Frontal cortex (tissue), 4 donors: ENCODE measurements around the gene SLC38A9. TPM values are rescaled to one million over a fixed set of nuclear protein-coding genes. Genes with fewer than 3 reads are reported as not detected.
"Not testable (repeated sequence)": the region's sequence is repeated elsewhere in the genome, so short reads cannot be mapped to it uniquely, and the experiment has no call there.

Experiments
- DNase-seq, 2 donors: peaks; one replicate each; pipeline ENCODE4 v3.0.0; 2012; ENCODE audit warnings: low spot score in 2 of 2
- FAIRE-seq: peaks from 2 replicates; lab custom pipeline; 2012; peaks lifted over from hg19 to GRCh38; lab: Jason Lieb, UNC
- total RNA-seq: library from RNA; depleted of rRNA; stranded (reverse); fragments of >200 nt; gene quantifications from one replicate; pipeline ENCODE4 v1.2.3, GENCODE V29; 2014
- donor health status: control.
- donor health status: control.
- donor health status: control.

The SLC38A9 gene
- total RNA-seq, 1 donor from 2014 or later = 88.0 TPM

GRCh38 chr5:55620766-55621160, 91.4 kb downstream of the SLC38A9 start:
- DNase-seq = no peak
- FAIRE-seq = no peak

GRCh38 chr5:55620009-55620765, 91.9 kb downstream of the SLC38A9 start:
- FAIRE-seq (no peak), DNase-seq (no peak)

- FAIRE-seq (no peak), DNase-seq (no peak)
Measured at GRCh38 chr5:55618318-55618717, 93.8 kb downstream of the SLC38A9 start.

GRCh38 chr5:55613112-55613868, 98.8 kb downstream of the SLC38A9 start:
- DNase-seq = no peak
- no peak for FAIRE-seq

- DNase-seq = no peak
- no peak for FAIRE-seq
Measured at GRCh38 chr5:55610542-55610941, 101.6 kb downstream of the SLC38A9 start.

GRCh38 chr5:55609413-55609812, 102.7 kb downstream of the SLC38A9 start:
- DNase-seq = no peak
- FAIRE-seq = no peak

- no peak for FAIRE-seq
Measured at GRCh38 chr5:55608595-55609349, 103.4 kb downstream of the SLC38A9 start.

GRCh38 chr5:55607309-55607708, 104.8 kb downstream of the SLC38A9 start:
- not testable (repeated sequence) for FAIRE-seq, DNase-seq

More at GRCh38 chr5:55608595-55609349, 103.4 kb downstream of the SLC38A9 start:
- DNase-seq = no peak

GRCh38 chr5:55604611-55605067, 107.5 kb downstream of the SLC38A9 start:
- no peak for DNase-seq
- no peak for FAIRE-seq

- DNase-seq = no peak
- peak; percentile 63 for FAIRE-seq
Measured at GRCh38 chr5:55603922-55604321, 108.2 kb downstream of the SLC38A9 start.

- no peak for FAIRE-seq
- DNase-seq = no peak
Measured at GRCh38 chr5:55601628-55602027, 110.5 kb downstream of the SLC38A9 start.

- DNase-seq = peak; percentile 38 to 44
- FAIRE-seq = no peak
Measured at GRCh38 chr5:55601204-55601618, 110.9 kb downstream of the SLC38A9 start.

GRCh38 chr5:55600497-55601203, 111.5 kb downstream of the SLC38A9 start:
- DNase-seq (no peak), FAIRE-seq (no peak)

- DNase-seq (no peak), FAIRE-seq (no peak)
Measured at GRCh38 chr5:55600086-55600485, 112.0 kb downstream of the SLC38A9 start.

GRCh38 chr5:55599148-55600050, 112.7 kb downstream of the SLC38A9 start:
- DNase-seq = no peak
- no peak for FAIRE-seq

GRCh38 chr5:55597014-55597981, 114.8 kb downstream of the SLC38A9 start:
- DNase-seq (no peak), FAIRE-seq (no peak)

- FAIRE-seq (no peak), DNase-seq (no peak)
Measured at GRCh38 chr5:55594671-55595070, 117.5 kb downstream of the SLC38A9 start.

GRCh38 chr5:55593115-55593472, 119.0 kb downstream of the SLC38A9 start:
- DNase-seq (no peak), FAIRE-seq (no peak)
